IMR-90 (cell line): Measurements from ENCODE around the gene ADGRD2. TPM values are rescaled to one million over a fixed set of nuclear protein-coding genes. Genes with fewer than 3 reads are reported as not detected.

ENCODE experiments used
- ATAC-seq: fragments of 200-7000 bp; cut with Tn5 transposase; 2 replicates; pipeline ENCODE4 v1.9.1; 2020; ENCODE audit warnings: low read depth, mild to moderate bottlenecking, moderate library complexity
- BruUV-seq: library from RNA; stranded (reverse); fragments of 400-500 nt; replicated peaks from 2 replicates; lab custom pipeline; 2021; lab: Mats Ljungman, UMichigan
- CTCF ChIA-PET: fragments of 300-600 bp; formaldehyde crosslinking; extraction: SDS; loops from one replicate; lab custom pipeline; 2021; ENCODE audit warnings: antibody characterized with exemption; lab: Yijun Ruan, JAX
- POLR2A ChIA-PET: fragments of 300-600 bp; sonication (Branson Sonifier 250); formaldehyde crosslinking; loops from one replicate; lab custom pipeline; 2022; ENCODE audit warnings: antibody characterized with exemption; ENCODE audit not compliant: unreplicated experiment; lab: Charles Lee
- DNase-seq: peaks from one replicate; pipeline ENCODE4 v3.0.0; 2013
- H2AFZ ChIP-seq: replicated peaks from 2 replicates; pipeline ENCODE3; 2013; ENCODE audit warnings: low read length, mild to moderate bottlenecking; ENCODE audit not compliant: poor library complexity
- H2AK5ac ChIP-seq: 2 replicates; pipeline ENCODE4 v1.6.1; 2013; ENCODE audit warnings: low read depth, low read length, inconsistent platforms
- H2AK9ac ChIP-seq: replicated peaks from 2 replicates; pipeline ENCODE3; 2013; ENCODE audit warnings: mild to moderate bottlenecking, low read depth, low read length, moderate library complexity; ENCODE audit not compliant: poor library complexity
- H2BK120ac ChIP-seq: 2 replicates; pipeline ENCODE4 v1.6.1; 2013; ENCODE audit warnings: low read depth, low read length, inconsistent platforms
- H2BK15ac ChIP-seq: 3 replicates; pipeline ENCODE4 v1.6.1; 2013; ENCODE audit warnings: low read depth, low read length, inconsistent platforms
- H2BK20ac ChIP-seq: 2 replicates; pipeline ENCODE4 v1.6.1; 2013; ENCODE audit warnings: low read depth, mild to moderate bottlenecking, inconsistent platforms, low read length, moderate library complexity
- H2BK5ac ChIP-seq: 2 replicates; pipeline ENCODE4 v1.6.1; 2013; ENCODE audit warnings: mild to moderate bottlenecking, low read depth, low read length, inconsistent platforms; ENCODE audit not compliant: poor library complexity, severe bottlenecking
- H3K14ac ChIP-seq: replicated peaks from 2 replicates; pipeline ENCODE4 v1.6.1; 2013; ENCODE audit warnings: low read depth, low read length, inconsistent platforms
- H3K18ac ChIP-seq: 2 replicates; pipeline ENCODE4 v1.6.1; 2013; ENCODE audit warnings: low read depth, low read length, control low read depth
- H3K23ac ChIP-seq: 2 replicates; pipeline ENCODE4 v1.6.1; 2013; ENCODE audit warnings: low read depth, low read length, inconsistent platforms
- H3K27ac ChIP-seq: 2 replicates; pipeline ENCODE4 v1.5.1; 2013; ENCODE audit warnings: mild to moderate bottlenecking, control low read depth, low read length; ENCODE audit not compliant: insufficient read depth
- H3K27me3 ChIP-seq: 2 replicates; pipeline ENCODE4 v1.6.1; 2013; ENCODE audit warnings: low read length; ENCODE audit not compliant: control insufficient read depth, insufficient read depth
- H3K36me3 ChIP-seq: 2 replicates; pipeline ENCODE4 v1.6.1; 2013; ENCODE audit warnings: low read length, mixed read lengths; ENCODE audit not compliant: control insufficient read depth, insufficient read depth
- H3K4ac ChIP-seq: 2 replicates; pipeline ENCODE4 v1.6.1; 2013; ENCODE audit warnings: low read depth, low read length, inconsistent platforms
- H3K4me1 ChIP-seq: 2 replicates; pipeline ENCODE4 v1.6.1; 2013; ENCODE audit warnings: low read length, mixed read lengths; ENCODE audit not compliant: control insufficient read depth, insufficient read depth
- H3K4me2 ChIP-seq: 2 replicates; pipeline ENCODE4 v1.6.1; 2013; ENCODE audit warnings: low read depth, mild to moderate bottlenecking, control low read depth, low read length, moderate library complexity
- H3K4me3 ChIP-seq: 2 replicates; pipeline ENCODE4 v1.5.1; 2013; ENCODE audit warnings: low read depth, mild to moderate bottlenecking, control low read depth, low read length, moderate library complexity; ENCODE audit not compliant: insufficient read depth
- H3K56ac ChIP-seq: 2 replicates; pipeline ENCODE4 v1.6.1; 2013; ENCODE audit warnings: low read length, inconsistent platforms; ENCODE audit not compliant: insufficient read depth; ENCODE audit errors: extremely low read depth
- H3K79me1 ChIP-seq, 2 experiments: 2 replicates each; pipeline ENCODE4 v1.6.1; 2013; ENCODE audit warnings: low read length in 2 of 2, inconsistent platforms in 1 of 2, low read depth in 1 of 2
- H3K9ac ChIP-seq: 2 replicates; pipeline ENCODE4 v1.6.1; 2013; ENCODE audit warnings: low read depth, low read length, control low read depth
- H3K9me1 ChIP-seq: 2 replicates; pipeline ENCODE4 v1.6.1; 2013; ENCODE audit warnings: low read length, inconsistent platforms; ENCODE audit not compliant: insufficient read depth
- H3K9me3 ChIP-seq: 2 replicates; pipeline ENCODE4 v1.6.1; 2013; ENCODE audit warnings: low read length; ENCODE audit not compliant: control insufficient read depth, insufficient read depth
- H4K20me1 ChIP-seq: 2 replicates; pipeline ENCODE4 v1.6.1; 2013; ENCODE audit warnings: low read length, inconsistent platforms; ENCODE audit not compliant: insufficient read depth
- H4K5ac ChIP-seq: 2 replicates; pipeline ENCODE4 v1.6.1; 2013; ENCODE audit warnings: mild to moderate bottlenecking, low read depth, low read length, control low read depth
- H4K8ac ChIP-seq, 2 experiments: 2 replicates each; pipeline ENCODE4 v1.6.1; 2013; ENCODE audit warnings: low read depth in 2 of 2, low read length in 2 of 2, control low read depth in 1 of 2, inconsistent platforms in 1 of 2
- H4K91ac ChIP-seq: 2 replicates; pipeline ENCODE4 v1.6.1; 2013; ENCODE audit warnings: low read depth, low read length, inconsistent platforms; ENCODE audit not compliant: insufficient read depth
- RCOR1 ChIP-seq: IDR thresholded peaks from 2 replicates; pipeline ENCODE4 v1.6.1; 2012; ENCODE audit warnings: mild to moderate bottlenecking, low read length, improper control_type of control experiment; ENCODE audit not compliant: insufficient replicate concordance
- SMC3 ChIP-seq: fragments of 150-350 bp; IDR thresholded peaks from 2 replicates; pipeline ENCODE4 v1.6.1; 2016; ENCODE audit warnings: low read depth, mild to moderate bottlenecking, antibody characterized with exemption, low read length, moderate library complexity
- WGBS, 2 experiments: methylation state at CpG; one replicate each; pipeline versions ENCODE4 v1.1.5 to v1.1.7; 2013; ENCODE audit warnings: missing lambda C conversion rate in 2 of 2; ENCODE audit not compliant: insufficient read length in 1 of 2; ENCODE audit errors: extremely low coverage in 2 of 2; 5-methylcytosine and 5-hydroxymethylcytosine counted together
- dilution Hi-C: fragments of 300-500 bp; cut with HindIII; formaldehyde crosslinking; loops from one replicate; pipeline ENCODE4 v1.14.3; 2018; ENCODE audit warnings: low sequenced_read_pairs; ENCODE audit not compliant: unreplicated experiment
- in situ Hi-C: fragments of 300-500 bp; cut with MboI; formaldehyde crosslinking; loops from 3 replicates; pipeline ENCODE4 v1.14.3; 2019; ENCODE audit warnings: low sequenced_read_pairs, inconsistent platforms, mixed read lengths
- intact Hi-C: fragments of 100-400 bp; cut with micrococcal nuclease; formaldehyde crosslinking; loops from 2 replicates; pipeline ENCODE4 v1.10.0; 2022
- polyA plus RNA-seq, 3 experiments: library from polyadenylated mRNA; depleted of rRNA; stranded (reverse); fragments of >200 nt; gene quantifications; 2 replicates each; pipeline ENCODE4 v1.2.3, GENCODE V29; 2012; ENCODE audit warnings: low replicate concordance in 1 of 3
- total RNA-seq: library from RNA; depleted of rRNA; stranded (reverse); fragments of >200 nt; gene quantifications from 2 replicates; pipeline ENCODE4 v1.2.3, GENCODE V29; 2012
- TF ChIP-seq, protein P1 (sequence below): conservative IDR thresholded peaks from 2 replicates; pipeline ENCODE4 v1.5.1; 2012; ENCODE audit warnings: mild to moderate bottlenecking, low read depth, low read length, improper control_type of control experiment

ADGRD2 gene
- total and polyA plus RNA-seq, 2 of the 4 experiments (the other 2 are of a cell fraction): not detected

DNA sequence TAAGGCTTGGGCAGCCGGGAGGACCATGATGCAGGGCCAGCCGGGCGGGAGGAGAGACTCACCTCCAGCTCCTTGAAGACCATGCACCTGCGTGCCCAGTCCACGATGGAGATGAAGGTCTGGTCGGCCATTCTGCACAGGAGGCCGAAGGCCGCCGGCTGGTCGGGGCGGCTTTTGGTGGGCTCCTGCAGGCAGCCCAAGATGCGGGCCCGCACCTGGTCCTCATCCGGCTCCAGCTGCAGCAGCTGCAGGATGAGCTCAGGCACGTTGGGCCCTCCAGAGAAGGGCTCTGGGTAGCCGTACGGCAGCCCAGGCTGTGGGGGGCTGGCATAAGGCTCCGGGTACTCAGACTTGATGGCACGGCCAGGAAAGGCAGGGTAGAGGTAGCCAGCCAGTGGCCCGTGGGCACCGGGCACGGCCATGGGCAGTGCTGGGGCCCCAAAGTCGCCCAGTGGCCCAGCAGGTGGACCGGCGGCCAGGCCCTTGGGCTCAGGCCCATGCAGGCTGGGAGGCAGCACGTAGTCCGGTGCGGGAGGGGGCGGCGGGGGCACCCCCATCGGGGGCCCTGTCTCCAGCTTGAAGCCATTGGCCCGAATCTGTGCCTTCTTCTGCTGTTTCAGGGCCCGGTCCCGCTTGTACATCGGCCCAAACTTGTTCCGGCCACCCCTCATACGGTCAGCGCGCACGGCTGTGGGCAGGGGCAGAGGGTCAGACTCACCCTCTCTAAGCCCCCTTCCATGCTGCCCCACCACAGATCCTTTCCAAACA lies 50.0 kb downstream of the ADGRD2 start:
- dilution Hi-C loops (no loop called here), in situ Hi-C loops (no loop called here), intact Hi-C loops (no loop called here)
- Histone ChIP-seq H3K23ac (no peak overlapping the region), H3K27ac (no peak overlapping the region), H3K14ac (no peak overlapping the region), H2BK20ac (no peak overlapping the region), H3K9ac (no peak overlapping the region), H3K4me1 (no peaks in the 10 kb centered on the region; the same call in 1 of the 2 replicates), H3K9me3 (peaks cover 6% of the 10 kb centered on the region), H3K56ac (no peak overlapping the region), H3K4me2 (no peak overlapping the region), H2AK9ac (no peak overlapping the region), H3K4ac (no peak overlapping the region), H3K36me3 (no peaks in the 10 kb centered on the region), H3K18ac (no peak overlapping the region), H2AK5ac (no peak overlapping the region), H4K5ac (no peak overlapping the region), H3K27me3 (peaks cover 91% of the 10 kb centered on the region), H3K79me1 (no peaks in the 10 kb centered on the region), H2BK120ac (no peak overlapping the region), H4K20me1 (peaks cover 3% of the 10 kb centered on the region; the same call in 1 of the 2 replicates), H2BK15ac (no peak overlapping the region), H2AFZ (no peak overlapping the region), H3K9me1 (no peaks in the 10 kb centered on the region), H3K4me3 (no peak overlapping the region), H4K8ac (no peak overlapping the region), H4K91ac (no peak overlapping the region), H2BK5ac (no peak overlapping the region)
- TF ChIP-seq SMC3 (no peak), RCOR1 (no peak)
- TF ChIP-seq, protein P1, sequence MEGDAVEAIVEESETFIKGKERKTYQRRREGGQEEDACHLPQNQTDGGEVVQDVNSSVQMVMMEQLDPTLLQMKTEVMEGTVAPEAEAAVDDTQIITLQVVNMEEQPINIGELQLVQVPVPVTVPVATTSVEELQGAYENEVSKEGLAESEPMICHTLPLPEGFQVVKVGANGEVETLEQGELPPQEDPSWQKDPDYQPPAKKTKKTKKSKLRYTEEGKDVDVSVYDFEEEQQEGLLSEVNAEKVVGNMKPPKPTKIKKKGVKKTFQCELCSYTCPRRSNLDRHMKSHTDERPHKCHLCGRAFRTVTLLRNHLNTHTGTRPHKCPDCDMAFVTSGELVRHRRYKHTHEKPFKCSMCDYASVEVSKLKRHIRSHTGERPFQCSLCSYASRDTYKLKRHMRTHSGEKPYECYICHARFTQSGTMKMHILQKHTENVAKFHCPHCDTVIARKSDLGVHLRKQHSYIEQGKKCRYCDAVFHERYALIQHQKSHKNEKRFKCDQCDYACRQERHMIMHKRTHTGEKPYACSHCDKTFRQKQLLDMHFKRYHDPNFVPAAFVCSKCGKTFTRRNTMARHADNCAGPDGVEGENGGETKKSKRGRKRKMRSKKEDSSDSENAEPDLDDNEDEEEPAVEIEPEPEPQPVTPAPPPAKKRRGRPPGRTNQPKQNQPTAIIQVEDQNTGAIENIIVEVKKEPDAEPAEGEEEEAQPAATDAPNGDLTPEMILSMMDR: no peak
- no peak for ATAC-seq
- DNase-seq: no peak
- ChIA-PET POLR2A (no interaction called here), CTCF (no interaction called here)
- BruUV-seq: no TSS peak
- 82% methylated on average over 27 of the region's 40 CpGs; no CpG with 5 or more reads in 1 of the 2 experiments for WGBS, 2 experiments
